Loucy (cell line): ENCODE results near the gene C7.

Experiments
- EZH2phosphoT487 ChIP-seq: fragments of 200-600 bp; IDR thresholded peaks from 2 replicates; pipeline ENCODE4 v1.6.1; 2018; ENCODE audit warnings: antibody characterized with exemption, mild to moderate bottlenecking, moderate library complexity, borderline replicate concordance
- TF ChIP-seq, protein P1 (sequence below): fragments of 200-600 bp; sonication (generic); conservative IDR thresholded peaks from 2 replicates; pipeline ENCODE4 v1.5.1; 2014; ENCODE audit warnings: mild to moderate bottlenecking, antibody characterized with exemption, low read length

GRCh38 chr5:40955313-40955712, 46.0 kb downstream of the C7 start:
- TF ChIP-seq, protein P1, sequence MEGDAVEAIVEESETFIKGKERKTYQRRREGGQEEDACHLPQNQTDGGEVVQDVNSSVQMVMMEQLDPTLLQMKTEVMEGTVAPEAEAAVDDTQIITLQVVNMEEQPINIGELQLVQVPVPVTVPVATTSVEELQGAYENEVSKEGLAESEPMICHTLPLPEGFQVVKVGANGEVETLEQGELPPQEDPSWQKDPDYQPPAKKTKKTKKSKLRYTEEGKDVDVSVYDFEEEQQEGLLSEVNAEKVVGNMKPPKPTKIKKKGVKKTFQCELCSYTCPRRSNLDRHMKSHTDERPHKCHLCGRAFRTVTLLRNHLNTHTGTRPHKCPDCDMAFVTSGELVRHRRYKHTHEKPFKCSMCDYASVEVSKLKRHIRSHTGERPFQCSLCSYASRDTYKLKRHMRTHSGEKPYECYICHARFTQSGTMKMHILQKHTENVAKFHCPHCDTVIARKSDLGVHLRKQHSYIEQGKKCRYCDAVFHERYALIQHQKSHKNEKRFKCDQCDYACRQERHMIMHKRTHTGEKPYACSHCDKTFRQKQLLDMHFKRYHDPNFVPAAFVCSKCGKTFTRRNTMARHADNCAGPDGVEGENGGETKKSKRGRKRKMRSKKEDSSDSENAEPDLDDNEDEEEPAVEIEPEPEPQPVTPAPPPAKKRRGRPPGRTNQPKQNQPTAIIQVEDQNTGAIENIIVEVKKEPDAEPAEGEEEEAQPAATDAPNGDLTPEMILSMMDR, result no peak
- no peak for TF ChIP-seq EZH2phosphoT487
